B cell (primary cell): Measurements from ENCODE around the gene PTPRF.

Experiments
- CTCF ChIP-seq: fragments of 200-600 bp; IDR thresholded peaks from one replicate; pipeline ENCODE4 v1.8.0; 2022; ENCODE audit warnings: antibody characterized with exemption, mild to moderate bottlenecking
- EZH2 ChIP-seq: IDR thresholded peaks from 2 replicates; pipeline ENCODE4 v1.6.1; 2012; ENCODE audit warnings: borderline replicate concordance, low read depth, mild to moderate bottlenecking, moderate library complexity, low read length; ENCODE audit not compliant: insufficient read depth, poor library complexity, severe bottlenecking

GRCh38 chr1:43493661-43494450 lies 36.8 kb upstream of the PTPRF start:
- TF ChIP-seq EZH2 (no peak), CTCF (no peak)
